RPMI7951 (cell line): ENCODE measurements around the gene ATP11A. TPM values are rescaled to one million over a fixed set of nuclear protein-coding genes. Genes with fewer than 3 reads are reported as not detected.

ENCODE experiments used
- DNase-seq: peaks from one replicate; pipeline ENCODE4 v3.0.0-alpha.2; 2012; ENCODE audit warnings: low read depth
- total RNA-seq: library from RNA; depleted of rRNA; stranded (reverse); fragments of >200 nt; shearing (Covaris generic); gene quantifications from 2 replicates; pipeline ENCODE4 v1.2.3, GENCODE V29; 2014; rRNA removed

ATP11A gene
- 1.1 and 2.2 TPM in 2 replicates for total RNA-seq

DNA sequence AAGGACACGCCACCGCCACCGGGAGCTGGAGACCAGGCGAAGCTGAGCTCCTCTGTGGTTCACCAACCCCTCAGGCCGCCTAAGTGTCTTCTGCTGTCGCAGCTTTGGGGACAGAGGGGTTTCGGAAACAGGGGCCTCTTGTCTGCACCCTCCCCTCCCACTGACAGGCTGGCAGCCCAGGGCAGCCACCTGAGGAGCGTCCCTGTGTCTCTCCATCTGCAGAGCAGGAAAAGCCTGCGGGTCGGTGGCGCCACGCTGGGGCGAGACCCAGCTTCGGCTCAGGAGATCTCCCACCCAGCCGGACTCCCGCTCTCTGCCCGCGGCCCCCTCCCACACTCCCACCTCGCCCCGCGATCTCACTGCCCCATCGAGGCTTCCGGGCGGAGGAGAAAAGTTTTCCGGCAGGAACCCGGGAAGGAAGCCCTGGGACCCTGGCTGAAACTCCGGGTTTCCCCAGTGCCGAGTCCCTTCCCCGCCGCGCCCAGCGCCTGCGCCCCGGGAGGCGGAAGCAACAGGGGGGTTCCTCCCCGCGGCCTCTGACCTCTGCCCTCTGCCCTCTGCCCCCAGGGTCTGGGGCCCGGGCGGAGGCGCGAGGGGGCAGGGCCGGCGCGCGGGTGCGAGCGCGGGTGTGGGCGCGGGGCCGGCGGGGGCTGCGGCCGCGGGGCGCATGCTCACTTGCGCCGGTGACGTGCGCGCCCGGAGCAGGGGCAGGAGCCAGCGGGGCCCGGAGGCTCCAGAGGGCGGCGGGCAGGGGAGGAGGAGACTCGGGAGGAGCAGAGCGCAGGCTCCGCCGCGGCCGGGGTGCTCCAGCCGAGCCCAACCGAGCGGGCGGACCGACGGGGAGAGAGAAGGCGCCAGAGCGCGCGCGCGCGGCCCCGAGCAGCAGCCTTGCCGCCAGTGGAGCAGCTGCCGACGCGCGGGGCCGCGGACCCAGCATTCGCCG, at the start of gene ATP11A:
TSS of gene ATP11A (plus strand) at position 736 of the 943 bp plus-strand sequence. CDS start 379 bp downstream, outside the sequence.
- peak; percentile 80 for DNase-seq

DNA sequence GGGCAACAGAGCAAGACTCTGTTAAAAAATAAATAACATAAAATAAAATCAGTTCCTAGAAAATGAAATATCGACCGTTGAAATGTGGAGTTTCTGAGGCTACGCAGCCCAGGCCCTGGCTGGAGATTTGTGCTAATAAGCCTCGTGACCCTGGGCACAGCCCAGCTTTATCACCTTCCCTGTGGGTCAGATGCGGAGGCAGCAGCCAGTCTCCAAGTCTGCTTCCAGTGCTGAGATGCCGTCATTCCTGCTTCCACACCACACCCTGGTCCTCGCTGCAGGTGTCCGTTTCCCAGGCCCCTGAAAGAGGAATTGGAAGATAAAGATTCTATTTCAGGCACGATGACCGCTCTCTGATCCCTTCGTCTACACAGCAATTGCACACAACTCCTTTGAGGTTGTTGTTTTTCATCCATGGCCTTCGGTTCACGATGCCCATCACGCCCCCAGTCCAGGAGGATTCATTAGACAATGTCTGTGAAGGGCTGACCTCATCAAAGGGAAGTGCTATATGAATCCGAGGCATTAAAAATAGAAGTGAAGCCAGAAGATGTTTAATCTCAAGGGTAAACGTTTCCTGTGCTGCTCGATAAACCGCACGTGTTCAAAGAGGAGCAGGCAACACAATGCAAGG, 48.3 kb upstream of the ATP11A start:
- DNase-seq: no peak

DNA sequence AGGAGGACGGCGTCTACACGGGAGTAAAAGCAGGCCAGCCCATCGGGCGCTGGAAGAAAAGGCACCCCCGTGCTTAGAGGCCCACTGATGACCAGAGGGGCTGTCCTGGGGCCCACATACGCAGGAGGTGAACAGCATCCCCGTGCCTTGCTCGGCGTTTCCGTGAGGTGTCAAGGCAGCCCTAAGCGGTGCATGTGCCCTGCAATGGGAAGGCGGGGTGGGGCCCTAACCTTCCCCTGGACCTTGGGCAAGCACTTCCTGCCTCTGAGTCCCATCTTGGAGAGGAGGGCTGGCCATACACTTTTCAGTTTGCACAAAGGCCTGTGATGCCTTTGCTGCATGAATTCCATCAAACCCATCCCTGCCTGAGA, 47.8 kb upstream of the ATP11A start:
- no peak for DNase-seq

DNA sequence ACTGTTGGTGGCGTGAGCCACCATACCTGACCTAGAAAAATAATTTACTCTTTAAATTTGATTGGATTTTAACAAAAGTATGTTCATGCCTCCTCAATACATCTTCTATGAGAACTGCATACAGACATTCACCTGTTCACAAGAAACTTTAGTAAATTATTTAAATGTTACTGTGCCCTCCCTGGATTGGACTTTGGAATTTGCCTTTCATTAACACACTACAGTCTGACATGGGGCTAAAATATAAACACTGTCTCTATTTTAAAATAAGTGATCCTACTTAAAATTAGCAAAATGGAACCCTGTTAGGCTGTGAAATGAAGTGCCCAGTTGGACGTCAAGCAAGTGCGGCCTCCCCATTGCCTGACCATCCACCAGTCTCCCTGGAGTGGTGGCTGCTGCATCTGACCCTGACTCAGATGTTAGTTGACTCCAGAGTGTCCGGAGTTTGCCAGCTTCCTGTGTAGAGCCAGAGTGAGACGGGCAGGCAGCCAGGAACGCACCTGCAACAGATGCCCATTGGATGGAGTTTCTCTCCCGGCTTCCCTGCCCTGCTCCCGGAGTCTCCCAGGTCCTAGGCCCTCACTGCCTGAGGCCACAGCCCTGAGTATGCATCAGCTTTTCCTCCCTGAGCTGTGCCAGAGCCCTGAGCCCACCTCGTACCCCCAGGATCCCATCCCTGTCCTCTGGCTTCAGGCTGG, 45.9 kb upstream of the ATP11A start:
- DNase-seq: no peak

DNA sequence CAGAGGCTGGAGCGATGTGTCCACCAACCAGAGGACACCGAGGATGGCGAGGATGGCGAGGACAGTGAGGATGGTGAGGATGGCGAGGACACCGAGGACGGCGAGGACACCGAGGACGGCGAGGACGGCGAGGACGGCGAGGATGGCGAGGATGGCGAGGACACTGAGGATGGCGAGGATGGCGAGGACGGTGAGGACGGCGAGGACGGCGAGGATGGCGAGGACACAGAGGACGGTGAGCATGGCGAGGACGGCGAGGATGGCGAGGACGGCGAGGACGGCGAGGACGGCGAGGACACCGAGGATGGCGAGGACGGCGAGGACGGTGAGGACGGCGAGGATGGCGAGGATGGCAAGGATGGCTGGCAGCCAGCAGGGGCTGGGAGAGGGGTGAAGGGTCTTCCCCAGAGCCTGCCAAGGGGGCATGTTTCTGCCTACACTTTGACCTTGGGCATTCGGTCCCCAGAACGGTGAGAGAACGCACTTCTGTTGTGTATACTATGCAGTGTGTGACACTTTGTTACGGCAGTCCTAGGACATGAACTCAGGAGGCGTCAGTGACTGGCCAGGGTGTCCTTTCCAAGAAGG, 44.4 kb upstream of the ATP11A start:
- DNase-seq: no peak

DNA sequence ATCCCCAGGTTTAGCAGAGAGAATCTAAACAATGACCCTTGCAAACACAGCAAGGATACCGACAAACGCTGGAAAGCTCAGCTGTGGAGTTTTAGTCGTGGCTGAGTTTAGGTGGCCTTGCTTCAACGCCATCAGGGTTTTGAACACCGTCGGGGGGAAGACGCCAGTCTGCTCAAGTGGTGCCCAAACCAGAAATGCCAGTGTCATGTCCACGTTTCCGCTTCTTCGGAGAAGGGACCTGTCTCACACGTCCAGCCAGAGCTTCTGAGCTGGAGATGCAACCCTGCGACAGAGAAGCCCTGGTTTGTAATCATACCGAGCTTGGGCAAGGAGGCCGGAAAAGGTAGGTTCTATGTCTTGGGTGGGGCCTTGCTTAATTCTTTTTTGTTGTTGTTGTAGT, 42.6 kb upstream of the ATP11A start:
- no peak for DNase-seq

DNA sequence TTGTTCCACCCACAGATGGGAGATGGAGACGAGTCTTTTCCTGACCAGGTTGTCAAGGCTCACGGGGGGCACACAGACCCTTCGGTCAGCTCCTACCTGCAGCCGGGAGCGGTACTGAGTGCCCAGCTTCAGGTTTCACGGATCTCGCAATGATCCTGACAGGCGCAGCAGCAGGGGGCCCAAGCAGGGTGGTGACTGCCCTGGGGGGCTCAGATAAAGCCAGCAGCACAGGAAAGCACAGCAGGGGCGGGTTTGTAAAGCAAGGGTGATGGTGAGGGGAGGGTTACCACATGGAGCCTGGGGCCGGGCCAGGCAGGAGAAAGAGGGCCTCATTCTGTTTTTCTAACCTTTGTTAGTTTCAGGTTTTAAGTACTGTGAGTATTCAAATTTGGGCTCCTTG, 41.7 kb upstream of the ATP11A start:
- no peak for DNase-seq

DNA sequence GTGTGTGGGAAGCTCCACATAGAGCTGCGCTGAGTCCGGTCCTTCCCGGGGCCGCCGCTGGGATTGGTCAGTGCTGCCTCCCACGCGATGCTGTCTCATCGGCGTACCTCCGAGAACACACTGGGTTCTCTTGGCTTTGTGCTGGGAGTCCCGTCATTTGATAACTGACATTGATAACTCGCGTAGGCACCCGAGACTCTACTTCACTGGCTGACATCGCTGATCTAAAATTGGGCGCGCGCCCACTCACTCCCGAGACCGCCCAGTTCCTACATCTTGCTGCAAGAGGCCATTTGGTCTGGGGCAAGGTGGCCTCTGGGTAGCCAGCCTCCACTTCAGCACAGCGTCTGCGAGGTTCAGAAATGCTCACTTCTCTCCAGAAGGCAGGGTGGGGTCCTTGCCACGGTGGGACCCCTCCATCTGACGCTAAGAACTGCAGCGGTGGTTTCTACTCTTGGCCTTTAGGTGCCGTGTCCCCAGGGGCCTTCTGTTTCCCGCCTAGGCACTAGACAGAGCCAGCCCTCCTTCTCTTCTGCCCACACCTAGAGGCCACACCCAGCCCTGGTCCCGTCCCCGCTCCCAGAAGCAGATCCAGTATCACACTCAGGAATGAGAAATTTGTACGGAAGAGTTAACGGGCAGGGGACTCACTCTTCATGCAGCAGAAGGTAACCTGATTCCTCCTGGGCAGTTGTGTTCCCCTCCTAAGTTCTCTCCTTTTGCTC, 40.7 kb upstream of the ATP11A start:
- no peak for DNase-seq

DNA sequence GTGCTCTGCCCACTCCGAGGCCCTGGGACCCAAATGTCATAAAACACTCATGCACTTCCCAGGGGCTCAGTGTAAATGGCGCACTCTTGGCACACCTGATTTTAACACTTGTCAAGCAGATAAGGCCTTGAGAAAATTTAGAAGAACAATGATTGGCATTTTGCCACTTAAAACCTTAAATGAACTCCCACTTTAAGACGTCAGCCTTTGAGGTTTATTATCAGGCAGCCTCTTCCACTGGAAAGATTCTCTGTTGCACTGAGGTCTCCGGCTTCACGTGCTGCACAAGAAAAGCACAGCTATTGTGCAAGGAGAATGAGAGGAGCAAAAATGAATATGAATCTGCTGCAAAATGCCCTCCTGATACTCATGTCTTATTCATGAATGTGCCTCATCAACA, 38.5 kb upstream of the ATP11A start:
- DNase-seq: no peak

DNA sequence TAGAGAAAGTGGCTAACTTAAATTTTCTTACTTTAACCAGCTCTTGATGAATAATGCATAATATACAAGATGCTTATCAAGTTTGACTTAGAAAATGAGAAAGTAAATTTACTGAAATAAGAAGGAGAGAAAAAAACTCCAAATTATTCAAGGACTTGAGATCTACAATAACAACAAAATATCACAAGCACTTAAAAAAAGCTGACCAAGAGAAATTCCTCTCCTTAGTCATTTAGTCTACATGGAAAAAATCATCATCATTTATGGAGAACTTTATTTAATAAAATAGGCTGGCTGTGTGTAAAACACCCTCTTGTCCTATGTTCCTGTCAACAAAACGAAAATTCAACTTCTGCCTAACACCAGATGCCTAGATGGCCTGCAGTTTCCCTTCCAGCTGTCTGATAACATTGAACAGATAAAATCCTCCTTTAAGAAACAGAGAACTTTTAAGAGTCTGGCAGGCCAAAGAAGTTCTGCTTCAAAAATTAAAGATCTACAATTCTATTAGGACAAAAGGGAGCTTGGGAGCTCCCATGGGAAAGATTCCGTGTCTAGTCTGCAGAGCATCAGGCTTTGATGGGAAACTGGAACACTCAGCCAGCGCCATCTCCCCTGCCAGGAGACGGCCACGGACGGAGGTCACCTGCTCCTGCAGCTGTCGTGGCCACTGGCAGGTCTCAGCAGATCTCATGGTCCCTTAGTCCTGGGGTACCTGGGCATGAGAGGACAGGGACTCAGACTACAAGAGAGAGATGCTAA, 37.9 kb upstream of the ATP11A start:
- DNase-seq: no peak

DNA sequence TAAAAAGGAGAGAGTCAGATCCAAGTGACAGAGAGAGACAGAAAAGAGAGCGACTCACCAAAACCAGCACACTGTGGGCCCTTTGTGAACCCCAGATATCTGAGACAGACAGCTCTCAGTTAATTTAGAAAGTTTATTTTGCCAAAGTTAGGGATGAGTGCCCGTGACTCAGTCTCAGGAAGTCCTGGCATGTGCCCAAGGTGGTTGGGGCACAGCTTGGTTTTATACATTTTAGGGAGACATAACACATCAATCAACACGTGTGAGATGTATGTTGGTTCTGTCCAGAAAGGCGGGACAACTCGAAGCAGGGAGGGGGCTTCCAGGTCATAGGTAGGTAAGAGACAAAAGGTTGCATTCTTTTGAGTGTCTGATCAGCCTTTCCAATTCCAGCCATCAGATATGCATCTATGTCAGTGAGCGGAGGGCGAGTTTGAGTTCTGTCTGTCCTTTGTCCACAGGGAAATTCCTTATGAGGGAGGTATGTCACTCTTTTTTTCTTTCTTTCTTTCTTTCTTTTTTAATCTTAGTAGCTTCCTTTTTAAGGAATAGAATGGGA, 37.2 kb upstream of the ATP11A start:
- DNase-seq: peak; percentile 28

DNA sequence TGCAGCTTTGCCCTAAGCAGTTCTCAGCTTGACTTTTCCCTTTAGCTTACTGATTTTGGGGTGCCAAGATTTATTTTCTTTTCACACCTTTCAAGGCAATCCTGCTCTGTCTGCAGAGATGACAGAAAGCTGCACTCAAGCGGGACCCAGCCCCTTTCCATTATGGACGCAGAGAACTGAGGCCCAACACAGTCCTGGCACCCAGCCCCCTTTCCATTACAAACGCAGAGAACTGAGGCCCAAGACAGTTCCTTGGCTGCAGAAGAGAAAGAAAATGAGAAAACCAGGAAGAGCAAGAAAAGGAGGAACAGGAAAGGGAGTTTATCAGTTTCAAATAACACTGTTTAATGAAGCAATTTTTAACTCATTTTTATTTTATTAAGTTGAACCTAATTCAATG, 36.8 kb upstream of the ATP11A start:
- no peak for DNase-seq

DNA sequence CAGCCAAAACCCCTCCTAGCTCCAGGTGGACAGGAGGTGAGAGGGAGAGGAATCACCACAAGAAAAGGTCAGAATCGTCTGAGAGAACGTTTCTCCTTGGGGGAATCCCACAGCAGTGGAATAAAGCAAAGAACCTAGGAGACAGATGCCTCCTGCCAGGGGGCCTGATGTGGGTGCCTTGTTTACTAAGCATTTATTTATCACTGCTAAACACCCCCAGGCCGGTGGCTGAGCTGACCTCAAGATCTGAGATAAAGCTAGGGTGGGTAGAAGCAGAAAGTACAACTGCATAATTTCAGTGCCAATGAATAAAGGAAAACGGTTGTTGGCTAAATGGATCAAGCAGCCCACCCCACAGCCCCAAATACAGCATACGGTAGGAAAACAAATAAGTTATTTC, 33.9 kb upstream of the ATP11A start:
- DNase-seq: no peak

DNA sequence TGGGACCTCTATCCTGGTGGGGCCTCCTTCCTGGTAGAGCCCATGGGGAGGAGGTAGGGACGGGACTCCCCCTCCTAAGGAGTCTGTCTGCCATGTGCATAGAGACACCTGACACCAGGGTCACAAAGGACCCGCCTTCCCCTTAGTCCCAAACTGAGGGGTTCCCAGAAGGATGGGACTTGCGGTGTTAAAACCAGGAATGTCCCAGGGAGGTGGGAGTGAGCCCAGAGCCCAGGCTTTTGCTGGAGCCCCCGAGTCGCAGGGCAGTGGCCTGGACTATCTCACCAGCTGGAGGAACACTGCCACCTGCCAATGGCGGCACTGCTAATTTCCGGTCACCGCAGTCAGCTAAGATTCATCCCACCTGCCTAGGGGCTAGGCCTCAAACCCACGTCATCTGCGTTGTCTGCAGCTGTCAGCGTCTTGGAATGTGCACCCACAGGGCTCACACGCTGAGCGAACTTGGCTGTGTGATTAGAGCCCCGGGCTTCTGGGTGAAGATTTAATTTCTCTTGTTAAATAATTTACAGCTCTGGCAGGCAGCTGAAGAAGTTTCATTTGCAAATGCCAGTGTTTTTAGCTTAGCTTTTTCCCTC, 31.9 kb upstream of the ATP11A start:
- peak; percentile 51 for DNase-seq

DNA sequence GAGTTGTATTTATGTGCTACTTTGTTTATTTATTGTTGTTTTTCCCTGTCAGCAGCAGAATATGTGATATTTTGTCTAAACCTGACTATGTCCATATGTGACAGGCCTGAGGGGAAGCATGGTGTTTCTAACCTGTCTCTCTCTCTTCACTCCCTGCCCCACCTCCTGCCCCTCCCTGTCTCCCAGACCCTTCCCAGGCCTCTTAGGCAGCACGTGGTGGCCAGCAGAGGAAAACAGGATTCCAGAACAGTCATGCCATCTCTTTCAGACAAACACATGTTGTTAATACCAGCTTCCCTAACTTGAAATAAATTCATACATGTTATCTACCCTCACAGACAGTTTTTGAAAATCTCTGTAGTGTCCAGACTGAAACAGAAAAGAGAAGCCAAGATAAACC, 31.0 kb upstream of the ATP11A start:
- DNase-seq: no peak

DNA sequence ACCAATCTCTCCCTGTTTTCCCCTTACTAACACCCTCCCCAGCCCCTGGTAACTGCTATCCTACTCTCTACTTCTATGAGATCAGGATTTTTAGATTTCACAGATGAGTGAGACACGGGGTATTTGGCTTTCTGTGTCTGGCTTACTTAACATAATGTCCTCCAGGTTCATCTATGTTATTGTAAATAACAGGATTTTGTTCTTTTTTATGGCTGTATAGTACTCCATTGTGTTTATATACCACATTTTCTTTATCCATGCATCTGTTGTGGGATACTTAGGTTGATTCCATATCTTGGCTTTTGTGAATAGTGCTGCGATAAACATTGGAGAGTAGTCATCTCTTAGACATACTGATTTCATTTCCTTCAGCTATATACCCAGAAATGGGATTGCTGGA, 28.5 kb upstream of the ATP11A start:
- no peak for DNase-seq

DNA sequence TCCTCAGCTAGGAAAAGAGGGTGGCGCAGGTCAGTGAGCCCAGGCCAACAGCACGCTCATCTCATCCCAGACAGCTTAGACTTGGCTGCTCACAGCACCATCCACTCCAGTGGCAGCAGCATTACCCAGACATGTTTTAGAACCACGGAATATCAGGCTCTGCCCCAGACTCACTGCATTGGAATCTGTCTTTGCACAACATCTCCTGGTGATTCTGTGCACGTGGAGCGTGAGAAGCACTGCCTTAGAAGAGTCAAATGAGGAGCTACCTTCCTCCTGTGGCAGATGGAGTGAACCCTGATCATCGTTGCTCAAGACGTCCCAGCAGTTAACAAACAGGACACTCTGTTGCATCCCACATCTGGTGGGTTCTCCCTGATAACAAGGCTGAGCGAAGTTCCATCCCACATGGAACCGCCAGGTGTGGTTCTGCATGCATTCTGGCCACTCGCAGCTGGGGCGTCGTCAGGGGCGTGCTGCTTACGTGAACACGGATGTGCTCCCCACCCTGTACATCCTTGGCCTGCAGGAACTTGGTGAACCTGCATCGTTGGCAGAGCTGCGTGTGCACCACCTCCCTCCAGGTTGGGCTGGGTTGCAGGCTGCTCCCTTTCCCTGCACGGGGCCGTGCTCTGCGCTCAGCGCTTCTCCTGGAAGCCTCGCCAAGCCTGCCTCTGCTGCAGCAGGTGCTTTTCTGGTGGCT, 25.2 kb upstream of the ATP11A start:
- DNase-seq: no peak

DNA sequence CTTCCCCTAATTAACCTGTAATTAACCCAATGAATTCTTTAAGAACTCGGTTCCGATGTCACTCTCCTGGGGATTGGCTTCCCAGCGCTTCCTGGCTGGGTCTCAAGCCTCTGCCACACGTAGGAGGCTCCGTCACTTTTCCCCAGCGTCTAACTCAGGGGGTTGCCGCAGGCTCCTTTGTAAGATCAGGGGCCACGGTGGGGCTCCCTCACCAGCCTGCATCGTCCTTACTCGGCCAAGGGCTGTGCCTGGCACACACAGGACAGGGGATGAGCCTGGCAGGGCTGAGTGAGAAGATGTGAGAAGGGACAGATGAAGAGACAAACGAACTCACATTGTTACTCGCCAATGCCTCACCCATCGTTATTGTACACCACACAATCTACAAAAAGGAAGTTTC, 20.9 kb upstream of the ATP11A start:
- no peak for DNase-seq

DNA sequence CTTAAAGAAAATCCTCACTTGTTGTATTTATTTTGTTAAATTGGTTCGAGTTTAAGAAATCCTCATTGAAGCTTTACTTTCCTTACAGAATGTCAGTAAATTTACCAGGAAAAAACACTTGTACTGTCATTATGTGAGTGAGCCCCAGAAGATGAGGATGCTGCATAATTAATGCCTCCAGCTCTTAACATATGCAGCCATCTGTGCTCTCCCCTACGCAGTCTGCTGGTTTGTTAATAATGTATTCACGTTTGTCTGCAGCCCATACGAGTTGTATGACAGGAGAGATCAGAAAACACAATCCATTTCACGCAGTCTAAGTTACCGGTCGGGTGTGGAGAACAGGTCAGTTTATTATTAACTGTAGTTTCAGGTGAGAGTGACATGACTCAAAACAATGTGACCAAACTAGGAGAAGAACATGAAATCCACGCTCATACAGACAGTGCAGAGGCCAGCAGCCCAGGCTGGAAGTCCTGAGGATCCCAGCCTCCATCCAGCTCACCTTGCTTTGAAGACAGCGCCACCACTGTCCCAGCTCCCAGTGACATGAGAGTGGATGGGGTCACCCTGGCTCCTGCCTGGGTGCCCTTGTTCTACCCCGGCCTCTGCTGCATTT, 19.8 kb upstream of the ATP11A start:
- no peak for DNase-seq
